ENCODE results near the gene FAM187B.
"Not testable (repeated sequence)": the region's sequence is repeated elsewhere in the genome, so short reads cannot be mapped to it uniquely, and the experiment has no call there.

The FAM187B gene

GRCh38 chr19:35202722-35203688, 25.5 kb downstream of the FAM187B start:
- DNase-seq (ENCODE audit: low read depth): no peak
- TF ChIP-seq CTCF (conservative IDR thresholded peaks at IDR 0.05; ENCODE audit: low read depth, low read length): no peak
- H3K4me3 ChIP-seq (ENCODE audit: low read length): no peak overlapping the region

- DNase-seq (ENCODE audit: low read depth): no peak
- no peak for TF ChIP-seq CTCF (conservative IDR thresholded peaks at IDR 0.05; ENCODE audit: low read depth, low read length)
- H3K4me3 ChIP-seq (ENCODE audit: low read length): no peak overlapping the region
These were observed 29.1 kb downstream of the FAM187B start for GRCh38 chr19:35199481-35199880.

GRCh38 chr19:35196861-35197260, 31.7 kb downstream of the FAM187B start:
- not testable (repeated sequence) for DNase-seq (ENCODE audit: low read depth); H3K4me3 ChIP-seq (ENCODE audit: low read length)

- no peak overlapping the region for H3K4me3 ChIP-seq (ENCODE audit: low read length)
- no peak for DNase-seq (ENCODE audit: low read depth)
- no peak for TF ChIP-seq CTCF (conservative IDR thresholded peaks at IDR 0.05; ENCODE audit: low read depth, low read length)
These were observed 32.7 kb downstream of the FAM187B start for GRCh38 chr19:35195830-35196229.

GRCh38 chr19:35194012-35194984, 34.2 kb downstream of the FAM187B start:
- H3K4me3 ChIP-seq (ENCODE audit: low read length): no peak overlapping the region
- DNase-seq (ENCODE audit: low read depth): no peak
- TF ChIP-seq CTCF (conservative IDR thresholded peaks at IDR 0.05; ENCODE audit: low read depth, low read length): no peak

- TF ChIP-seq CTCF (conservative IDR thresholded peaks at IDR 0.05; ENCODE audit: low read depth, low read length): no peak
- H3K4me3 ChIP-seq (ENCODE audit: low read length): no peak overlapping the region
- no peak for DNase-seq (ENCODE audit: low read depth)
These were observed 43.7 kb downstream of the FAM187B start for GRCh38 chr19:35184884-35185283.

GRCh38 chr19:35184267-35184666, 44.3 kb downstream of the FAM187B start:
- no peak for DNase-seq (ENCODE audit: low read depth)
- TF ChIP-seq CTCF (conservative IDR thresholded peaks at IDR 0.05; ENCODE audit: low read depth, low read length): no peak
- H3K4me3 ChIP-seq (ENCODE audit: low read length): no peak overlapping the region

All from retinal pigment epithelial cell (primary cell).